Upper lobe of right lung (tissue), 1 donor: Measurements from ENCODE around the gene PPP5C. TPM values are rescaled to one million over a fixed set of nuclear protein-coding genes. Genes with fewer than 3 reads are reported as not detected.

Experiments
- ATAC-seq: fragments of 200-7000 bp; cut with Tn5 transposase; one replicate; pipeline ENCODE4 v1.9.1; 2020; ENCODE audit warnings: mild to moderate bottlenecking, moderate library complexity
- DNase-seq: peaks from one replicate; pipeline ENCODE4 v3.0.0-alpha.2; 2020
- H3K27ac ChIP-seq: fragments of 200-600 bp; one replicate; pipeline ENCODE4 v1.8.0; 2022
- H3K27me3 ChIP-seq: fragments of 200-600 bp; one replicate; pipeline ENCODE4 v1.8.0; 2022; ENCODE audit warnings: mild to moderate bottlenecking
- H3K36me3 ChIP-seq: fragments of 200-600 bp; one replicate; pipeline ENCODE4 v1.8.0; 2022
- H3K4me1 ChIP-seq: fragments of 200-600 bp; one replicate; pipeline ENCODE4 v1.8.0; 2022
- H3K4me3 ChIP-seq: fragments of 200-600 bp; one replicate; pipeline ENCODE4 v1.8.0; 2022; ENCODE audit warnings: mild to moderate bottlenecking
- H3K9me3 ChIP-seq: fragments of 200-600 bp; one replicate; pipeline ENCODE4 v1.8.0; 2022
- CTCF ChIP-seq: fragments of 200-600 bp; IDR thresholded peaks from one replicate; pipeline ENCODE4 v1.8.0; 2022; ENCODE audit warnings: antibody characterized with exemption
- intact Hi-C: fragments of 100-400 bp; cut with DNase I; formaldehyde crosslinking; loops from one replicate; pipeline ENCODE4 v1.11.0; 2022
- long read RNA-seq: library from polyadenylated mRNA; unstranded; transcript quantifications from one replicate; pipeline ENCODE4 v2.0.0, GENCODE V29; 2021
- total RNA-seq: library from RNA; stranded (reverse); fragmentation: NEBNext Ultra II Directional; extraction: Animal tissue kit (Norgen Biotek cat#: 25700); gene quantifications from one replicate; pipeline ENCODE4 v1.2.1, GENCODE V29; 2021
- donor health status: DM: no; HTN: yes; CAD: no; lungs with severe emphysema.

The PPP5C gene
- total RNA-seq = 50.0 TPM
- long read RNA-seq, transcript PPP5C-201 (13 exons, 2,109 nt) = major isoform, 88 of 112 reads
- long read RNA-seq, partial matches to known transcripts = 8 of 112 reads
- long read RNA-seq, other reads (novel, unspliced or antisense) = 14 of 112 reads

GRCh38 chr19:46346821-46347571, at the start of gene PPP5C:
Gene PPP5C (plus strand): TSS chr19:46347087. CDS start chr19:46347097, 10 bp downstream.
- Histone ChIP-seq H3K36me3 (no peaks in the 10 kb centered on the region), H3K27ac (peak within 1 kb of the TSS; percentile 91), H3K27me3 (no peaks in the 10 kb centered on the region), H3K4me3 (peak within 1 kb of the TSS; percentile 93), H3K9me3 (no peaks in the 10 kb centered on the region), H3K4me1 (peaks cover 43% of the 10 kb centered on the region)
- TF ChIP-seq CTCF = peak; percentile 61
- intact Hi-C loops = no loop called here
- DNase-seq (peak; percentile 97), ATAC-seq (peak; percentile 93)

- intact Hi-C loops = no loop called here
- no peaks in the 10 kb centered on the region for H3K36me3 ChIP-seq
- H3K4me3 ChIP-seq = peak overlapping the region; percentile 62
- peak; percentile 82 for DNase-seq
- H3K4me1 ChIP-seq = peaks cover 50% of the 10 kb centered on the region
- no peaks in the 10 kb centered on the region for H3K27me3 ChIP-seq
- peak overlapping the region; percentile 91 for H3K27ac ChIP-seq
- peak; percentile 40 for ATAC-seq
- no peaks in the 10 kb centered on the region for H3K9me3 ChIP-seq
- peak; percentile 41 for TF ChIP-seq CTCF
Observed at GRCh38 chr19:46297700-46298478, 49.0 kb upstream of the PPP5C start.

- DNase-seq (no peak), ATAC-seq (no peak)
- no peaks in the 10 kb centered on the region for H3K27me3 ChIP-seq
- intact Hi-C loops = no loop called here
- no peaks in the 10 kb centered on the region for H3K9me3 ChIP-seq
- H3K4me1 ChIP-seq = peaks cover 56% of the 10 kb centered on the region
- H3K4me3 ChIP-seq = peak overlapping the region; percentile 62
- peak overlapping the region; percentile 91 for H3K27ac ChIP-seq
- no peaks in the 10 kb centered on the region for H3K36me3 ChIP-seq
- TF ChIP-seq CTCF = no peak
Observed at GRCh38 chr19:46298479-46299003, 48.3 kb upstream of the PPP5C start.

- Histone ChIP-seq H3K27ac (peak overlapping the region; percentile 91), H3K9me3 (no peaks in the 10 kb centered on the region)
- peak; percentile 77 for ATAC-seq
Observed at GRCh38 chr19:46299004-46299509, 47.8 kb upstream of the PPP5C start.

More at GRCh38 chr19:46299004-46299509, 47.8 kb upstream of the PPP5C start:
- Histone ChIP-seq H3K36me3 (no peaks in the 10 kb centered on the region), H3K4me3 (peak overlapping the region; percentile 62), H3K27me3 (no peaks in the 10 kb centered on the region), H3K4me1 (peaks cover 59% of the 10 kb centered on the region)
- no peak for TF ChIP-seq CTCF
- peak; percentile 97 for DNase-seq
- intact Hi-C loops = no loop called here
